GM18907 (cell line): ENCODE results near the gene GCSAML.

Source experiments
- ATAC-seq: cut with Tn5 transposase; IDR thresholded peaks from one replicate; pipeline ENCODE4 v1.9.1; 2021; ENCODE audit warnings: mild to moderate bottlenecking, moderate library complexity; ENCODE audit not compliant: unreplicated experiment

The GCSAML gene

GRCh38 chr1:247574236-247574635 is 25.3 kb downstream of the GCSAML start:
- ATAC-seq, result no peak

- no peak for ATAC-seq
Measured at GRCh38 chr1:247574664-247575063, 25.7 kb downstream of the GCSAML start.

- ATAC-seq, result no peak
Measured at GRCh38 chr1:247576514-247576913, 27.6 kb downstream of the GCSAML start.

- no peak for ATAC-seq
Measured at GRCh38 chr1:247578946-247579460, 30.1 kb downstream of the GCSAML start.

- ATAC-seq, result no peak
Measured at GRCh38 chr1:247588060-247588459, 39.1 kb downstream of the GCSAML start, which contains the start of gene OR2G2. Gene OR2G2 (plus strand): TSS chr1:247588360. CDS start chr1:247588360, 0 bp downstream.

- no peak for ATAC-seq
Measured at GRCh38 chr1:247605286-247605685, 56.4 kb downstream of the GCSAML start, which contains the start of gene OR2G3. Gene OR2G3 (plus strand): TSS chr1:247605586. CDS start chr1:247605586, 0 bp downstream.

- no peak for ATAC-seq
Measured at GRCh38 chr1:247613405-247613804, 64.5 kb downstream of the GCSAML start.

- ATAC-seq, result no peak
Measured at GRCh38 chr1:247614625-247615024, 65.7 kb downstream of the GCSAML start.
